Hindlimb muscle (tissue), 1 donor: ENCODE results near the gene ADAMTS1. TPM values are rescaled to one million over a fixed set of nuclear protein-coding genes. Genes with fewer than 3 reads are reported as not detected.

Source experiments
- DNase-seq: peaks from one replicate; pipeline ENCODE4 v3.0.0-alpha.2; 2013
- polyA plus RNA-seq: library from polyadenylated mRNA; unstranded; fragments of 120-200 nt; gene quantifications from one replicate; pipeline ENCODE4 v1.2.1, GENCODE V29; 2013; ENCODE audit not compliant: insufficient read length

ADAMTS1 gene
- polyA plus RNA-seq, 1 donor: 15.0 TPM

GRCh38 chr21:26812173-26812572, 33.0 kb downstream of the ADAMTS1 start:
- DNase-seq: no peak

DNA sequence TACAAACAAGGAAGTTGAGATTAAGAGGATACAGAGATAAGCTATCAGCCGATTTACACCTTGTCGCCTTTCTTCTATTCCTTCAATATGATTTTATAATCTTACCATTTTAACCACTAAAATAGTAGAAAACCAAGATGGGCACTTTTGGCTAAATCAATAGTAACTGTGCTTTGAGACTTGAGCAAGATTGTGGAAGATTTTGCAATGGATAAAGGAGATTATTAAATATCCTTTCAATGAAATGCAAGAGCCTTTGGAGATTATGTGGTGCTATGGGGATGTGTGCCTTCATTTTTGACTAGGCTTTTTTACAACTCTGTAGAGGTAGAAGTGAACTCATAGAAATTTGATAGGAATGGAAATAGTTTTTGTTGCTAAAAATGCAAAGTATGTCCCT, 33.7 kb downstream of the ADAMTS1 start:
- DNase-seq: no peak

GRCh38 chr21:26810676-26811415, 34.4 kb downstream of the ADAMTS1 start:
- no peak for DNase-seq

- DNase-seq: no peak
Observed at GRCh38 chr21:26810266-26810665, 34.9 kb downstream of the ADAMTS1 start.

GRCh38 chr21:26809745-26810144, 35.5 kb downstream of the ADAMTS1 start:
- DNase-seq: no peak

DNA sequence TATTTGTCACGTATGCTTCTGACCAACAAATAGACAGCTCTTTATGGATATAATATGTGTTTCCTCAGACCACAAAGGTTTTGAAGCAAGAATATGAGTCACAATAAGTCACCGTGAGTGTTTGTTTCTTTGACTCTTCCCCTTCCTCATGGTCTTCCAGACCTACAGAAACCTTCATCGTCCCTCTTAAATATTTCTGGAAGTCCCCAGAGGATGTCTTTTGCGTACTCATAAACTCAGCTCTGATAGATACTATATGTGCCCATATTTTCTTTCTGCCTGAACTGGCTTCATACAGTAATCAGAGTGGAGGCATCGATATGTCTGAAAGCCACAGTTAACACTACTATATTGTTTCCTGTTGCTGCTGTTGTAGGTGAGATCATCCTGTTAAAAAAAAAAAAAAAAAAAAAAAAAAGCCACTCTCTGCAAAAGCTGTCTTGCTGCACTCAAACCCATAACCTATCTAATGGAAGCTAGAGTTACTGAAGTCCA, 38.4 kb downstream of the ADAMTS1 start:
- no peak for DNase-seq

DNA sequence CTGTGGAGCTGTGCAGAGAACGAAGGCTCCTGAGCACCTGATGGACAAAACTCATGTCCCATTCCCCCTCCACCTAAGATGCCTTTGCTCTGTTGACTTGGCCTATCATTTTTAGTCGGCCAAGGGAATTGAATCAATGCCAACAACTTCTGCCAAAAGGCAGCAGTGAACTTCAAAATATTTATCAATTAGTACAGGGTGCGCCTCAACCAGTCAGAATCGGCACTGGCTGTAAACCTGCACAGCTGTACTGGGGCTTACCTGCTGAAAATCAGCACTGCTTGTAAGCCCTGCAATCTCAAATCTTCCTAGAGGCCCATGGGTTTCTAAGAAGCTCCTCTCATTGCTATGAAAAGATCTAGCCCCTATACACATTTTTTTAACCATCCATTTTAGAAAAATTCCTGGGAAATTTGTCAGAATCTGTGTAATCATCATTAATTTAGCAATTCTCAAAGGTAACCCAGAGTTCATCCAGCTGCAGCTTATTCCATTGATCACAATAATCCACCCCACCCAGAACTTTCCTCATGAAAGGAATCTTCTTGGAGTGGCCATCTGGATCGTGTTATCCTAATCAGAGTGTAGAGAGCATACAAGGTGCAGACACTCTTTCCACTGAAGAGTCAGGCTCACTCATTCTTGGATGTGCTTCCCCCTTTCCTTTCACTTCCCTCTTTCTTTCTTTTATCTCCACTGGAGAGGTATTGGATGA, 40.2 kb downstream of the ADAMTS1 start:
- DNase-seq: no peak

GRCh38 chr21:26801498-26801897, 43.7 kb downstream of the ADAMTS1 start:
- peak; percentile 48 for DNase-seq

- DNase-seq: peak; percentile 63
Observed at GRCh38 chr21:26800970-26801431, 44.2 kb downstream of the ADAMTS1 start.

- no peak for DNase-seq
Observed at GRCh38 chr21:26800455-26800854, 44.8 kb downstream of the ADAMTS1 start.

GRCh38 chr21:26800001-26800400, 45.2 kb downstream of the ADAMTS1 start:
- DNase-seq: no peak

DNA sequence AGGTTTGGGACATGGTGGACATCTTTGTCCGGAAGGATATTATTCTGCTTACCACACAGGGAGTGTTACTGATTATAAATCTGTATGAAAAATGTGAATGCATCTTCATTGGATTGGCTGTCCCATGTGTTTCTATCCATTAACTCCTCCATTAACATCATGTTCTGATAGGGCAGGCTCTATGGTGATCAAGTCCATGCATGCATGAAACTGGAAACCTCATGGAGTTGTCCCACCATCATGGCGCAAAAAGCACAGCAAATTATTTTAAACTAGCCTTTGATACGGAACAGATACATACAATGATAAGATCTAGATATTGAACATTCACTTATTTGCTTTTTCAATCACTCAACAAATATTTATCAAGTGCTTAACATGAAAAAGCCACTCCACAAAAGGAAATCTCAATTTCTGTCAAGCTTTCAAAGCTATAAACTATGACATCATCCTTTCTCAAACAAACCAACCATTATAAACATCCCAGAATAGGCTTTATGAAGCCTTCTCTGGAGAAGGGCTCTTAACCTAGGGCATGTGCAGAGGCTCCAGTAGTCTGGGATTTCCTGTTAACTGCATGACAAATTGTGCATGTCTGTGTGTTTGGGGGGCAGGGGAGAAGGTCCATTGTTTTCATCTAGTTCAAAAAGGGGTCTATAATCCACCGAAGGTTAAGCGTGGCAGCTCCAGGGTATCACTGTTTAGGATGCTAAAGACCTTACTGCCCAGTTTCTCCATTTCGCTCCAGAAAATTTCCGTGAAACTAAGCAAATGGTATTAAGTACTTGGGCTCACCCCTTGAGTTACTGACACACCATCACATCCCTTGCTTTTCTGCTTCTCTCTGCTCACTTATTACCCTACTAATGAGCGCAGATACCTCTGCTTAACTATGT, 46.1 kb downstream of the ADAMTS1 start:
- DNase-seq: no peak

DNA sequence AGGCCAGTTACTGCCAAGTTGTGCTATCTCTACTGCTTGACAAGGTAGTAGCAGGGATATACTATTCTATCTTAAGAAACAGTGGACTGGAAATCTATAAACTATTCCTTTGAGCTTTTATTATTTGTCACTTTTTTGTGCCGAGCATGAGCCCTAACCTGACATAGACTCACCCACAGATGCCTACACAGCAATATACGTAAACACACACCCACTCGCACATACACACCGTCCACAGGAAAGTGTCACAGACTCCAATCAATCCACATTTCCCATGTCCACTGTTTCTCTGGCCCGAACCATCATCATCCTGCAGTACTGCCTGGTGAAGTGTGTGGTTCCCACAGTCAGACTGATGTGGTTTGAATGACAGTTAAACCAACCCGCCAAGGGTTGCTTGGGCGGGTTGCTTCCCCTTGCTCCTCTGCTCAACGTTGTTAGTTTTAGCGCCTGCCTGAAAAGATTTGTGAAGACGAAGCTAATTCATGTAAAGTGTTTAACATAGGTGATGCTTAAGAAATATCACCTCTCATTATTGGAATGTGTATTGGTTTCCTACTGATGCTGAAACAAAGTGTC, 47.2 kb downstream of the ADAMTS1 start:
- DNase-seq: no peak

GRCh38 chr21:26795866-26796329, 49.3 kb downstream of the ADAMTS1 start:
- DNase-seq: peak; percentile 75

- no peak for DNase-seq
Observed at GRCh38 chr21:26795412-26795805, 49.8 kb downstream of the ADAMTS1 start.

DNA sequence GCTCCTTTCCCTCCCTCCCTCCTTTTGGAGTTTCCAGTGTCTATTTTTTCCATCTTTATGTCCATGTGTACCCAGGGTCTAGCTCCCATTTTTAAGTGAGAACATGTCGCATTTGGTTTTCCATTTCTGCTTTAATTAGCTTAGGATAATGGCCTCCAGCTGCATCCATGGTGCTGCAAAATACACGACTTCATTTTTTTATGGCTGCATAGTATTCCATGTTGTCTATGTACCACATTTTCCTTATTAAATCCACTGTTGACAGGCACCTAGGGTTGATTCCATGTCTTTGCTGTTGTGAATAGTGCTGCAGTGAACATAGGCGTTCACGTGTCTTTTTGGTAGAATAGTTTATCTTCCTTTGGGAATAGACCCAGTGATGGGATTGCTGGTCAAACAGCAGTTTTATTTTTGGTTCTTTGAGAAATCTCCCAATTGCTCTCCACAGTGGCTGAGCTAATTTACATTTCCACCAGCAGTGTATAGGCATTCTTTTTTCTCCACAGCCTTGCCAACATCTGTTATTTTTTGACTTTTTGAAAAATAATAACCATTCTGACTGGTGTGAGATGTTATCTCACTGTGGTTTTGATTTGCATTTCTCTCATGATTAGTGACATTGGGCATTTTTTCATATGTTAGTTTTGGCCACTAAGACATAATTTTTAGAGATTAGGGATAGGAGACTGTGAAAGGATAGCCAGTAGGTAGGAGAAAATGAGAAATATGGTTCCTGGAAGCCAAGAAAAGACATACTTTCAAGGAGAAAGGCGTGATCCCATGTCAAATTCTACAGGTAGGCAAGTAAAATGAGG, 50.4 kb downstream of the ADAMTS1 start:
- no peak for DNase-seq

- no peak for DNase-seq
Observed at GRCh38 chr21:26790296-26790695, 54.9 kb downstream of the ADAMTS1 start.

DNA sequence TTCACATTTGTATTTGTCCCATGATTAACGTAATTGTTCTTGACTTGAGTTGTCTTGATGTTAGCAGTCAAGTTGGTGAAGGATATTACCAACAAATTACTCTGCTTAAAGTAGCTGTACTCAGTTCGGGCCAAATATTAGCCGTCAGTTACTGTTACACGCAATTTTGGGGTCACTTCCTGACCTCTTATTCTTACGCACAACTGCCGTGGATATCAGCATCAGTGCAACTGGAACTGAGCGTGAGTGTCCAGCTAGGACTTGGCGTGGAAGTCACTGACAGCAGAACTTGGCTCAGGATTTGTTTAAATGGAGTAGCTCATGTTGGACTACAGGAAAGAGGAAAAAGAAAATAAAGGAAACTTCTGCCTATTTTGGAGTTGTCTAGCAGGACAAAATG, 56.4 kb downstream of the ADAMTS1 start:
- DNase-seq: no peak
